Hematopoietic multipotent progenitor cell treated with erythropoietin and hydrocortisone succinate and interleukin-3 and kit ligand, for 17 days (in vitro differentiated cells): ENCODE data around the gene SLC66A2.

Source experiments
- DNase-seq: peaks from one replicate; pipeline ENCODE4 v3.0.0-alpha.2; 2015; ENCODE audit warnings: low spot score

The SLC66A2 gene

GRCh38 chr18:79937103-79937860 is 14.2 kb downstream of the SLC66A2 start:
- no peak for DNase-seq

- no peak for DNase-seq
These were observed 14.8 kb downstream of the SLC66A2 start for GRCh38 chr18:79936641-79937040.

DNA sequence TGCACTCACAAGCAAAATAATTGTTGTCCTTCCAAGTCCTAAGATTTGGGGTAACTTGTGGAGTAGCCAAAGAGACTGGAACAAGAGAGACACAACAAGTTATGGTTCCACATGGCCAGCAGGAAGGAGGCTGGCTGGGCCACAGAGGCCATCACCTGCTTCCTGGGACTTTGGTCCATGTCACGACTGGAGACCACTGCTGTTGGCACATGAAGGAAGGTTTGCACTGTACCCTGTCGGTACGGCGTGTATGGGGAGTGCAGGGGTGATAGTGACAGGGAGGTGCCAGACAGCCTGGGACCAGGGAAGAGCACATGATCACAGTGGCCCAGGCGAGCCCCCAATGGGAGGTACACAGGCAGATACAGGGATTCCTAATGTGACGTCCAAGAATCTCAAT is 15.5 kb downstream of the SLC66A2 start:
- no peak for DNase-seq

- no peak for DNase-seq
These were observed 16.0 kb downstream of the SLC66A2 start for GRCh38 chr18:79935499-79935898.

GRCh38 chr18:79935098-79935480 is 16.4 kb downstream of the SLC66A2 start:
- DNase-seq, result no peak

DNA sequence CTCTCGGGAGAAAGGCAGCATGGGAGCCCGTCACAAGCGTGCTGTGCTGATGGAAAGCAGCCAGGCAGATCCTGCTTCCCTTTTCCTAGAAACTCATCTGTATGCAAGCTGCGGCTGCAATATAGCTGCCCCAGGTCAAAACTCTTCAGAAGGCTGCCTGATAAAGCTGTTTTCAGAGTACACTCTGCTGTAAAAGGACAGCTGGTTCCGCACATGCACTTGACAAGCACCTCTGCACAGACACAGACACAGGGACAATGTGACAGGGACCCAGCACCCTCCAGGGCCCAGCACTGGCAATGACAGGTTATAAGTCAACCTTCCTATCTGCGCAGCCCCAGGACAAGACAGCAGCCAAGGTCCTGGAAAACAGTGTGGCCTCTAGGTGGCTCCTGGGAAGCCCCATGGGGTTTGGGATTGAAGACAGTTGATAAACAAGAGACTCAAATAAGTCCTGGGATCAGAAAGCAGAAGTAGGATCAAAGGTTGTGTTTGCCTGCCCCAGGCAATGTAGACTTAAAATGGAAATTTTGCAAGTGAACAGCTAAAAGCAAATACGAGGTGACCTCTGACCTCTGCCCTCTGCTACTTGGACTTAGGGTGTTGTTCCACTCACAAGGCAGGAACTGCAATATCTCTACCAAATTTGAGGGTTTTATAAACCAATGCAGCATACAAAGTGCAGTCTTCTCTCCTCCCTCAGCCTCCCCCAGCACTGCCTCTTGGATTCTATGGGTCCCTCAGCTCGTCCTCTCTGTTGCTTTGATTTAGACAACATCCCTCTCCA is 16.9 kb downstream of the SLC66A2 start:
- DNase-seq, result no peak

GRCh38 chr18:79933765-79934164 is 17.7 kb downstream of the SLC66A2 start:
- no peak for DNase-seq

DNA sequence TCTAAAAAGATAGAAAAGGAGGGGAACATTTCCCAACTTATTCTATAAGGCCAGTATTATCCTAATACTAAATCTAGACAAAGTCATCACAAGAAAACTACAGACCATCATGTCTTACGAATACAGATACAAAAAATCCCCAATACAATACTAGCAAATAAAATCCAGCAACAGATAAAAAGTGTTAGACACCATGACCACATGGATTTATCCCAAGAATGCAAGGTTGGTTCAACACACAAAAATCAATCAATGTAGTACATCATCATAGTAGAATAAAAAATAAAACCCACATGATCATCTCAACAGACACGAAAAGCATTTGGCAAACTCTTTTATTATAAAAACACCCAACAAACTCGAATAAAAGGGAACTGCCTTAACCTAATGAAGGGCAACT is 18.5 kb downstream of the SLC66A2 start:
- DNase-seq, result no peak

DNA sequence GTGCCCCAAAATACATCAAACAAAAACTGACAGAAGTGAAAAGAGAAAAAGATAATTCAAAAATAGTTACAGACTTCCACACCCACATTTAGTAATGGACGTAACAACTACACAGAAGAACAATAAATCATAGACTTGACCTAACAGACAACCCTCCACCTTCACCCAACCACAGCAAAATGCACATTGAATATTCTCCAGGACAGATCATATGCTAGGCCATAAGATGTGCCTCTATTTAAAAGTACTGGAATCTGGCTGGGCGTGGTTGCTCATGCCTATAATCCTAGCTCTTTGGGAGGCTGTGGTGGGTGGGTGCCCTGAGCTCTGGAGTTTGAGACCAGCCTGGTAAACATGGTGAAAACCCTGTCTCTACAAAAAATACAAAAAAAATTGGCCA is 20.0 kb downstream of the SLC66A2 start:
- DNase-seq, result no peak

GRCh38 chr18:79930020-79930642 is 21.3 kb downstream of the SLC66A2 start:
- no peak for DNase-seq

DNA sequence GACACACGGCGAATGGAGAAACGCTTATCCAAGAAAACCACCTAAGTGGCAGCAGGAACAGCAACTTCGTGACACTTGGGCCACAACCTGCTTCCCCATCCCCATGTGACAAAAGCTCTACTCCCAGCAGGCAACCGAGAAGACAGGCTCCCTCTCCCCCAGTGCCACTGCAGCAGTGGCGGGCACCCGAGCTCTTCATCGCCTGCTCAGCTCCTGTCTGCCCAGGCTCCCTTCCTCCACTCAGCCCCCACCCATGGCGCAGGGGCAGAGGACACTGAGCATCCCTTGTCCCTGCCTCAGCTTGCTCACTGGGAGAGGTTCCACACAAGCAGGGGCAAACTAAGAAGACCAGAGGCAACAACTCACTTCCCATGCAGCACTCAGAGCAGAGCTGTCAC is 22.9 kb downstream of the SLC66A2 start:
- DNase-seq, result no peak

- no peak for DNase-seq
These were observed 23.6 kb downstream of the SLC66A2 start for GRCh38 chr18:79927607-79928562.

- no peak for DNase-seq
These were observed 24.5 kb downstream of the SLC66A2 start for GRCh38 chr18:79926715-79927606.

DNA sequence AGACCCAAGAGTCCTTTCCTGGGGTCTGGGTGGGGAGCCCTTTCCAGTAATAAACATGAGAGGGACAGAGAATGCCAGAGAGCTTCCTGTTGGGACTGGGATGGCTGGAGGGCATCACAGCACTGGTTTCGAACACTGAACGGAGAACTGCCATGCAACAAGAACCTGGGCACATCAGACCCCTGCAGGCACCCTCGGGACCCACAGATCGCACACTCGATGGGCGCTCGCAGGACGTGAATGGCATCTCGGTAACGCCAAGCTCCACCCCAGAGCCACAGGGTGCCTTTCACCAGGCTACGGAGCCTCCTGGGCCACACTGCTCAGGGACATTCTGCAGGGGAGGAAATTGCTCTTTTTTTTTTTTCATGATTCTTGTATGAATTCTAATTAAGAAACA is 25.1 kb downstream of the SLC66A2 start:
- DNase-seq, result no peak

GRCh38 chr18:79924814-79925731 is 26.4 kb downstream of the SLC66A2 start:
- DNase-seq, result no peak

DNA sequence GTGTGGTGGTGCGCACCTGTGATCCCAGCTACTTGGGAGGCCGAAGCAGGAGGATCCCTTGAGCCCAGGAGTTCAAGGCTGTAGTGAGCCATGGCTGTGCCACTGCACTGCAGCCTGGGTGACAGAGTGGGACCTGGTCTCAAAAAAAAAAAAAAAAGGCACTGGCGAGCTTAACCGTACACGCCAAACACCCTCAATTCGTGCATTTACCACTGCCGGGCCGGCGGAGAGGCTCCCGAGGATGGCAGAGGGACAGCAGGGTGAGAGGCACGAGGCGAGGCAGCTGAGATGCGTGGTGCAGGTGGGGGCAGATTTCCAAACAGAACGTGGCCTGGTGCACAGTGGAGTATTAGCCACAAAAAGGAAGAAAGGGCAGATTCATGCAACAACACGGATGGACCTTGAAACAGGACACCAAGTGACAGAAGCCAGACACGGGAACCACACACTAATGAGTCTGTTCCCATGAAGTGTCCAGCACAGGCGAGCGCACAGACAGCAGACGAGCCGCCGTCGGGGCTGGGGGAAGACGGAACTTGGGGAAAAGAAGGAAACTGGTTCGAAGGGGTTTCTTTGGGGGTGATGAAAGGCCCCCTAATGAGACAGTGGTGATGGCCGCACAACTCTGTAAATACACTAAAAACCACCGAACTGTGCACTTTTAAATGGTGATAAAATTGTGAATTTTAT is 27.4 kb downstream of the SLC66A2 start:
- no peak for DNase-seq

DNA sequence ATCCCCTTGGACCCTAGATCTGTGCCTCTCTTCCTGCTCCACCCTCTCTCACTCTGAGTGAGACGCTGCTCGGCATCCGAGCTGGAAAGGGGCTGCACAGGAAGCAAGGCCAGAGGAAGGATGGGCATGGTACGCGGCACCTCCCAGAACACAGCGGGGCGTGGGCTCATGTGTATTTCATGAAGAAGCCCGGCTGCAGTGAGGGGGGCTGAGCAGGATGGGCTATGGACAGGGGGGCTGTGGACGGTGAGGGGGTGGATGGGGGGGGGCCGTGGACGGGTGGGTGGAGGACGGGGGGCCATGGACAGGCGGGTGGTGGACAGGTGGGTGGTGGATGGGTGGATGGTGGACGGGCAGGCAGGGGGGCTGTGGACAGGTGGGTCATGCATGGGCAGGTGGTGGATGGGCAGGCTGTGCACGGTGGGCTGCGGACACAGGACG is 28.5 kb downstream of the SLC66A2 start:
- DNase-seq, result no peak

GRCh38 chr18:79921984-79922965 is 29.2 kb downstream of the SLC66A2 start:
- no peak for DNase-seq
